OCI-LY1 (cell line): ENCODE measurements around the gene CPT1B.
A peak's percentile ranks its signal among the peaks of the same experiment; 100 is the strongest.

Experiments
- H2AFZ ChIP-seq: fragments of 200-600 bp; sonication (generic), shearing (Covaris generic); 2 replicates; pipeline ENCODE4 v1.6.0; 2014; ENCODE audit warnings: antibody characterized with exemption, mild to moderate bottlenecking, low read length
- H3F3A ChIP-seq: fragments of 200-600 bp; sonication (generic), shearing (Covaris generic); 2 replicates; pipeline ENCODE4 v1.6.0; 2014; ENCODE audit warnings: mild to moderate bottlenecking, antibody characterized with exemption, low read length, moderate library complexity; ENCODE audit not compliant: insufficient read depth
- H3K27ac ChIP-seq: fragments of 200-600 bp; sonication (generic); 2 replicates; pipeline ENCODE4 v1.5.1; 2014; ENCODE audit warnings: low read length, mixed run types, mild to moderate bottlenecking, low read depth; ENCODE audit not compliant: poor library complexity, severe bottlenecking
- H3K27me3 ChIP-seq: fragments of 200-600 bp; sonication (generic); 2 replicates; pipeline ENCODE4 v1.6.0; 2014; ENCODE audit warnings: antibody characterized with exemption, mild to moderate bottlenecking, low read length, moderate library complexity; ENCODE audit not compliant: insufficient read depth
- H3K36me3 ChIP-seq: fragments of 200-600 bp; sonication (generic); 2 replicates; pipeline ENCODE4 v1.6.1; 2014; ENCODE audit warnings: mild to moderate bottlenecking, antibody characterized with exemption, low read length, moderate library complexity, mixed read lengths; ENCODE audit not compliant: insufficient read depth
- H3K4me1 ChIP-seq: fragments of 200-600 bp; sonication (generic); 2 replicates; pipeline ENCODE4 v1.5.1; 2014; ENCODE audit warnings: mild to moderate bottlenecking, low read length, moderate library complexity; ENCODE audit not compliant: insufficient read depth, severe bottlenecking
- H3K4me2 ChIP-seq: fragments of 200-600 bp; sonication (generic), shearing (Covaris generic); 2 replicates; pipeline ENCODE4 v1.6.1; 2014; ENCODE audit warnings: low read length
- H3K4me3 ChIP-seq: fragments of 200-600 bp; sonication (generic); 2 replicates; pipeline ENCODE4 v1.5.1; 2014; ENCODE audit warnings: low read length, low read depth, mild to moderate bottlenecking, mixed read lengths; ENCODE audit not compliant: poor library complexity, severe bottlenecking
- H3K79me2 ChIP-seq: fragments of 200-600 bp; shearing (Covaris generic); 2 replicates; pipeline ENCODE4 v1.6.1; 2016; ENCODE audit warnings: mixed run types, low read length, mixed read lengths; ENCODE audit not compliant: insufficient read depth
- H3K9ac ChIP-seq: fragments of 200-600 bp; sonication (generic), shearing (Covaris generic); 2 replicates; pipeline ENCODE4 v1.6.1; 2014; ENCODE audit warnings: mild to moderate bottlenecking, low read length, mixed read lengths
- H3K9me2 ChIP-seq: fragments of 200-600 bp; sonication (generic), shearing (Covaris generic); 2 replicates; pipeline ENCODE4 v1.6.1; 2014; ENCODE audit warnings: low read depth, mild to moderate bottlenecking, low read length, mixed read lengths
- H3K9me3 ChIP-seq: fragments of 200-600 bp; shearing (Covaris generic); 2 replicates; pipeline ENCODE4 v1.6.1; 2014; ENCODE audit warnings: low read length, mixed read lengths
- H4K20me1 ChIP-seq: fragments of 200-600 bp; sonication (generic), shearing (Covaris generic); 2 replicates; pipeline ENCODE4 v1.6.0; 2016; ENCODE audit warnings: mild to moderate bottlenecking, low read length; ENCODE audit not compliant: insufficient read depth
- CTCF ChIP-seq: fragments of 200-600 bp; sonication (generic), shearing (Covaris generic); IDR thresholded peaks from 2 replicates; pipeline ENCODE4 v1.5.1; 2017; ENCODE audit warnings: mild to moderate bottlenecking, antibody characterized with exemption, low read length, moderate library complexity, mixed read lengths
- EZH2 ChIP-seq: fragments of 200-600 bp; sonication (generic), shearing (Covaris generic); IDR thresholded peaks from 2 replicates; pipeline ENCODE4 v1.8.0; 2017; ENCODE audit warnings: borderline replicate concordance, mixed run types, mild to moderate bottlenecking, antibody characterized with exemption, low read length, moderate library complexity, mixed read lengths

The CPT1B gene

DNA sequence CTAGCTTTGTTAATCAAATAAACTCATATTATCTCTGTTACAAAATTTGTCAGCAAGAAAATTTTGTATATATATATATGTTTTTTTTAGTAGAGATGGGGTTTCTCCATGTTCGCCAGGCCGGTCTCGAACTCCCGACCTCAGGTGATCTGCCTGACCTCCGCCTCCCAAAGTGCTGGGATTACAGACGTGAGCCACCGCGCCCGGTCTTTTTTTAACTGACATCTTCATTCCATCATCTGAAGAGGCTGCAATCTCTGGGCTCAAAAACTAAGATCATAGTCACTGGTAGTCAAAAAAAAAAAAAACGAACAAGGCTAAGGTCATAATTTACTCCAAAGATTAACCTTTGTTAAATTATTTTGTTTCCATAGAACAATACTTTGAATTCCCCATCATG, 37.8 kb downstream of the CPT1B start:
- no peak overlapping the region for H3K4me3 ChIP-seq
- no peaks in the 10 kb centered on the region for H3K36me3 ChIP-seq
- H3K27ac ChIP-seq = peak overlapping the region; percentile 97
- peak overlapping the region; percentile 51 for H3K4me2 ChIP-seq
- no peaks in the 10 kb centered on the region for H3K27me3 ChIP-seq
- H2AFZ ChIP-seq = no peak overlapping the region
- H3K9ac ChIP-seq = peak overlapping the region; percentile 51
- H3K9me2 ChIP-seq = no peaks in the 10 kb centered on the region
- no peaks in the 10 kb centered on the region for H3K79me2 ChIP-seq
- TF ChIP-seq CTCF = no peak
- no peak for TF ChIP-seq EZH2
- H3F3A ChIP-seq = peaks cover 15% of the 10 kb centered on the region; the same call in 1 of the 2 replicates
- no peaks in the 10 kb centered on the region for H3K9me3 ChIP-seq
- peaks cover 56% of the 10 kb centered on the region for H3K4me1 ChIP-seq
- H4K20me1 ChIP-seq = no peaks in the 10 kb centered on the region

DNA sequence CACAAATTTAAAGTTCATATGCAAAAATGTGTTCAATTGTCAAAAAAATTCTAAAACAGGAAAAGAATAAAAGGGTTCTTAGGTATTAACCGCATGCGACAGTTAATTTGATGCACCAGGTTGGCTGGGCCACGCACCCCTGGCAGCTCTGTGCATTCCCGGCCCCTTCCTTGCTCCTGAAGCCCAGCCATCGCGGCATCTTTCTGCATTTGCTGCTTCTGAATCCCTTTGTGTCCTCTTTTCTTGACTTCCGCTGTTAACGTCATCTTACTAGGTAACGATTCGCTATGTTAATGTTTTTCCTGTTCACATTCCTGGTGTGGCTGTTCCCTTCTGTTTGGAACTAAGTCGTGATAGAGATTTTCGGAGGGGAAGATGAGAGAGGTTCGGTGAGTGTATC, 40.5 kb downstream of the CPT1B start:
- no peak overlapping the region for H3K9ac ChIP-seq
- TF ChIP-seq EZH2 (no peak), CTCF (no peak)
- no peaks in the 10 kb centered on the region for H4K20me1 ChIP-seq
- peak overlapping the region; percentile 97 for H3K27ac ChIP-seq
- H3F3A ChIP-seq = peaks cover 15% of the 10 kb centered on the region; the same call in 1 of the 2 replicates
- H3K9me3 ChIP-seq = no peaks in the 10 kb centered on the region
- H3K4me1 ChIP-seq = peaks cover 71% of the 10 kb centered on the region
- no peak overlapping the region for H3K4me2 ChIP-seq
- H3K9me2 ChIP-seq = no peaks in the 10 kb centered on the region
- no peaks in the 10 kb centered on the region for H3K79me2 ChIP-seq
- no peak overlapping the region for H2AFZ ChIP-seq
- H3K27me3 ChIP-seq = no peaks in the 10 kb centered on the region
- no peaks in the 10 kb centered on the region for H3K36me3 ChIP-seq
- no peak overlapping the region for H3K4me3 ChIP-seq

- no peaks in the 10 kb centered on the region for H3K9me3 ChIP-seq
- H3K79me2 ChIP-seq = no peaks in the 10 kb centered on the region
- H2AFZ ChIP-seq = no peak overlapping the region
- no peak overlapping the region for H3K4me3 ChIP-seq
- H3K27me3 ChIP-seq = no peaks in the 10 kb centered on the region
- no peaks in the 10 kb centered on the region for H3K9me2 ChIP-seq
- no peak overlapping the region for H3K9ac ChIP-seq
- TF ChIP-seq CTCF (no peak), EZH2 (no peak)
- H3K4me2 ChIP-seq = no peak overlapping the region
- peaks cover 15% of the 10 kb centered on the region; the same call in 1 of the 2 replicates for H3F3A ChIP-seq
- no peaks in the 10 kb centered on the region for H4K20me1 ChIP-seq
- H3K27ac ChIP-seq = peak overlapping the region; percentile 51
- H3K4me1 ChIP-seq = peaks cover 71% of the 10 kb centered on the region
- no peaks in the 10 kb centered on the region for H3K36me3 ChIP-seq
Measured at GRCh38 chr22:50536226-50536625, 42.0 kb downstream of the CPT1B start.
